ENCODE measurements around the gene OTOP1. TPM values are rescaled to one million over a fixed set of nuclear protein-coding genes. Genes with fewer than 3 reads are reported as not detected.
"Not testable (repeated sequence)": the region's sequence is repeated elsewhere in the genome, so short reads cannot be mapped to it uniquely, and the experiment has no call there.

Gene OTOP1
- total and polyA plus RNA-seq, 8 donors = not detected

GRCh38 chr4:4216648-4217047, 10.1 kb downstream of the OTOP1 start:
- no peaks in the 10 kb centered on the region for H3K27me3 ChIP-seq
- no peak for ATAC-seq
- H3K4me1 ChIP-seq = no peaks in the 10 kb centered on the region
- DNase-seq = no peak
- H3K27ac ChIP-seq = no peak overlapping the region
- no peak for TF ChIP-seq CTCF (IDR thresholded peaks at IDR 0.05)
- WGBS, 2 donors = 63 to 69% methylated on average over 7 of the region's 7 CpGs
- FAIRE-seq = no peak
- H3K9me3 ChIP-seq = no peaks in the 10 kb centered on the region
- no peaks in the 10 kb centered on the region for H3K36me3 ChIP-seq
- H3K4me3 ChIP-seq = no peak overlapping the region
- intact Hi-C loops (cut with DNase I) = no loop called here

GRCh38 chr4:4213674-4214073, 13.1 kb downstream of the OTOP1 start:
- H3K27me3 ChIP-seq; FAIRE-seq; H3K9me3 ChIP-seq; ATAC-seq; H3K4me1 ChIP-seq; H3K4me3 ChIP-seq; H3K36me3 ChIP-seq; DNase-seq; H3K27ac ChIP-seq; intact Hi-C loops (cut with DNase I): not testable (repeated sequence)
- WGBS, 2 donors = 57 to 60% methylated on average over 4 of the region's 4 CpGs

- intact Hi-C loops (cut with DNase I) = no loop called here
- DNase-seq = no peak
- ATAC-seq = no peak
- Histone ChIP-seq H3K4me1 (no peaks in the 10 kb centered on the region), H3K4me3 (no peak overlapping the region), H3K27me3 (no peaks in the 10 kb centered on the region), H3K36me3 (no peaks in the 10 kb centered on the region), H3K9me3 (no peaks in the 10 kb centered on the region), H3K27ac (no peak overlapping the region)
- no peak for FAIRE-seq
- no peak for TF ChIP-seq CTCF (IDR thresholded peaks at IDR 0.05)
These were observed 20.5 kb downstream of the OTOP1 start for GRCh38 chr4:4206204-4206603.

GRCh38 chr4:4204401-4204745, 22.4 kb downstream of the OTOP1 start:
- FAIRE-seq (no peak), ATAC-seq (no peak), DNase-seq (no peak)
- Histone ChIP-seq H3K27me3 (no peaks in the 10 kb centered on the region), H3K4me3 (no peak overlapping the region), H3K4me1 (no peaks in the 10 kb centered on the region), H3K27ac (no peak overlapping the region), H3K36me3 (no peaks in the 10 kb centered on the region), H3K9me3 (no peaks in the 10 kb centered on the region)
- no peak for TF ChIP-seq CTCF (IDR thresholded peaks at IDR 0.05)
- intact Hi-C loops (cut with DNase I) = no loop called here
- WGBS, 2 donors = 59 to 75% methylated on average over 3 of the region's 3 CpGs

GRCh38 chr4:4203688-4204400, 22.9 kb downstream of the OTOP1 start:
- no peaks in the 10 kb centered on the region for H3K9me3 ChIP-seq
- no peak overlapping the region for H3K27ac ChIP-seq
- no peak for TF ChIP-seq CTCF (IDR thresholded peaks at IDR 0.05)
- 64 to 68% methylated on average over 10 of the region's 10 CpGs for WGBS, 2 donors
- no peak for ATAC-seq
- no peaks in the 10 kb centered on the region for H3K27me3 ChIP-seq
- no peaks in the 10 kb centered on the region for H3K36me3 ChIP-seq
- no peaks in the 10 kb centered on the region for H3K4me1 ChIP-seq
- no peak for DNase-seq
- H3K4me3 ChIP-seq = no peak overlapping the region
- intact Hi-C loops (cut with DNase I) = no loop called here
- FAIRE-seq = no peak

Measured in pancreas (tissue), 10 donors.